ENCODE measurements around the gene RNF212B.
A peak's percentile ranks its signal among the peaks of the same experiment; 100 is the strongest.
"Not testable (repeated sequence)": the region's sequence is repeated elsewhere in the genome, so short reads cannot be mapped to it uniquely, and the experiment has no call there.

Gene RNF212B

GRCh38 chr14:23237772-23238594, at the start of gene RNF212B:
Gene RNF212B (plus strand): TSS chr14:23237936. CDS start chr14:23240346, 2,410 bp downstream.
- peak; percentile 93 for DNase-seq

GRCh38 chr14:23193432-23193831, 44.3 kb upstream of the RNF212B start:
- no peak for DNase-seq

- DNase-seq: no peak
Observed at GRCh38 chr14:23195552-23196101, 42.1 kb upstream of the RNF212B start.

GRCh38 chr14:23196487-23196886, 41.2 kb upstream of the RNF212B start:
- DNase-seq: not testable (repeated sequence)

GRCh38 chr14:23199141-23199540, 38.6 kb upstream of the RNF212B start:
- not testable (repeated sequence) for DNase-seq

GRCh38 chr14:23202001-23202400, 35.7 kb upstream of the RNF212B start:
- no peak for DNase-seq

GRCh38 chr14:23206422-23207145, 31.2 kb upstream of the RNF212B start:
- DNase-seq: no peak

GRCh38 chr14:23207146-23207540, 30.6 kb upstream of the RNF212B start:
- no peak for DNase-seq

GRCh38 chr14:23208324-23208723, 29.4 kb upstream of the RNF212B start:
- DNase-seq: no peak

- DNase-seq: no peak
Observed at GRCh38 chr14:23209651-23210423, 27.9 kb upstream of the RNF212B start.

- DNase-seq: no peak
Observed at GRCh38 chr14:23215421-23215820, 22.3 kb upstream of the RNF212B start.

GRCh38 chr14:23217032-23218020, 20.4 kb upstream of the RNF212B start:
- peak; percentile 21 for DNase-seq

GRCh38 chr14:23219075-23219474, 18.7 kb upstream of the RNF212B start:
- DNase-seq: no peak

- not testable (repeated sequence) for DNase-seq
Observed at GRCh38 chr14:23224958-23225357, 12.8 kb upstream of the RNF212B start.

GRCh38 chr14:23227566-23227965, 10.2 kb upstream of the RNF212B start:
- no peak for DNase-seq

- peak; percentile 32 for DNase-seq
Observed at GRCh38 chr14:23228812-23229211, 8.9 kb upstream of the RNF212B start.

- DNase-seq: not testable (repeated sequence)
Observed at GRCh38 chr14:23232241-23232808, 5.4 kb upstream of the RNF212B start.

- no peak for DNase-seq
Observed at GRCh38 chr14:23240661-23241060, 2.9 kb downstream of the RNF212B start.

- DNase-seq: not testable (repeated sequence)
Observed at GRCh38 chr14:23241061-23241715, 3.5 kb downstream of the RNF212B start.

GRCh38 chr14:23242076-23242475, 4.3 kb downstream of the RNF212B start:
- no peak for DNase-seq

GRCh38 chr14:23243066-23243465, 5.3 kb downstream of the RNF212B start:
- no peak for DNase-seq
